ENCODE data around the gene IL1RL2.

IL1RL2 gene

GRCh38 chr2:102226612-102227391 lies 40.0 kb downstream of the IL1RL2 start:
- TF ChIP-seq CTCF (IDR thresholded peaks at IDR 0.05; ENCODE audit: low read depth, low read length, missing control alignments) = no peak
- H3K4me3 ChIP-seq (ENCODE audit: low read depth, low read length) = no peak overlapping the region
- DNase-seq (ENCODE audit: low read depth) = no peak

GRCh38 chr2:102229141-102229769 lies 42.4 kb downstream of the IL1RL2 start:
- no peak for TF ChIP-seq CTCF (IDR thresholded peaks at IDR 0.05; ENCODE audit: low read depth, low read length, missing control alignments)
- DNase-seq (ENCODE audit: low read depth) = no peak
- H3K4me3 ChIP-seq (ENCODE audit: low read depth, low read length) = no peak overlapping the region

- TF ChIP-seq CTCF (IDR thresholded peaks at IDR 0.05; ENCODE audit: low read depth, low read length, missing control alignments) = no peak
- H3K4me3 ChIP-seq (ENCODE audit: low read depth, low read length) = no peak overlapping the region
Measured at GRCh38 chr2:102230410-102230909, 43.6 kb downstream of the IL1RL2 start.

GRCh38 chr2:102233132-102233884 lies 46.5 kb downstream of the IL1RL2 start:
- H3K4me3 ChIP-seq (ENCODE audit: low read depth, low read length) = no peak overlapping the region
- no peak for TF ChIP-seq CTCF (IDR thresholded peaks at IDR 0.05; ENCODE audit: low read depth, low read length, missing control alignments)
- no peak for DNase-seq (ENCODE audit: low read depth)

More at GRCh38 chr2:102230410-102230909, 43.6 kb downstream of the IL1RL2 start:
- no peak for DNase-seq (ENCODE audit: low read depth)

GRCh38 chr2:102235042-102235473 lies 48.2 kb downstream of the IL1RL2 start:
- no peak for TF ChIP-seq CTCF (IDR thresholded peaks at IDR 0.05; ENCODE audit: low read depth, low read length, missing control alignments)
- H3K4me3 ChIP-seq (ENCODE audit: low read depth, low read length) = no peak overlapping the region
- no peak for DNase-seq (ENCODE audit: low read depth)

- DNase-seq (ENCODE audit: low read depth) = no peak
- H3K4me3 ChIP-seq (ENCODE audit: low read depth, low read length) = no peak overlapping the region
- peak; percentile 36 for TF ChIP-seq CTCF (IDR thresholded peaks at IDR 0.05; ENCODE audit: low read depth, low read length, missing control alignments)
Measured at GRCh38 chr2:102235491-102235890, 48.7 kb downstream of the IL1RL2 start.
